GM18951 (cell line): Measurements from ENCODE around the gene CADPS.

Source experiments
- POLR2A ChIP-seq: IDR thresholded peaks from 4 replicates; pipeline ENCODE4 v1.6.1; 2011; ENCODE audit warnings: mild to moderate bottlenecking; ENCODE audit not compliant: insufficient read length, insufficient read depth; ENCODE audit errors: extremely low read depth
- in situ Hi-C: fragments of 300-500 bp; cut with MboI; formaldehyde crosslinking; loops from one replicate; pipeline ENCODE4 v1.12.0; 2022; ENCODE audit warnings: low sequenced_read_pairs, mixed read lengths, inconsistent platforms; ENCODE audit not compliant: unreplicated experiment

The CADPS gene

DNA sequence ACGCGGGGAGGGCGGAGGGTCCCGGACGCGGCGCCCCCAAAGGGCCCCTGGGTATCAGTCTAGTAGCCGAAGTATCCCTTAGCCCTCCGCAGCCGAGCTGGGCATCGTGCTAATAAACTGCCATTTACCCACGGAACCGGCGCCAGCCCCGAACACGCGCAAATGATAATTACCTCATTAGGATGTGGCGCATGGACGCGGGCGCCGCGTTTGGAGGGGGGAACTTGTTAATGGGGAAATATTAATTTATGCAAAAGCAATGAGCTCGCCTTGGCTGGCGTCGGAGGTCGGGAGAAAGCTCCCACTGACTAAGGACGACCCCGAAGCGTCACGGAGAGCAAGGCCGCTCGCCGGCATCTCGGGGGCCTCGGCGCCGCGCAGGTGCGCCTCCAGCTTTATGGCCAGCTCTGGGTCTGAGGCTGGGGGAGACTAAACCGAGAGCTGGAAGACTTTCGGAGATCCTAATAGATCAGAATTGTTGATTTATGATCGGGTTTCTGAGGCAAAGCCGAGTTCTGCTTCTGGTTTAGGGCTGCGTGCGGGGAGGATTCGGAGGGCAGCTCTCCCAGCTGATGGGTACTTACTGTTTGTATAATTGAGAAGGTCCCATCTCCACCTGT lies 501.4 kb downstream of the CADPS start:
- TF ChIP-seq POLR2A = no peak
- in situ Hi-C loops = no loop called here

DNA sequence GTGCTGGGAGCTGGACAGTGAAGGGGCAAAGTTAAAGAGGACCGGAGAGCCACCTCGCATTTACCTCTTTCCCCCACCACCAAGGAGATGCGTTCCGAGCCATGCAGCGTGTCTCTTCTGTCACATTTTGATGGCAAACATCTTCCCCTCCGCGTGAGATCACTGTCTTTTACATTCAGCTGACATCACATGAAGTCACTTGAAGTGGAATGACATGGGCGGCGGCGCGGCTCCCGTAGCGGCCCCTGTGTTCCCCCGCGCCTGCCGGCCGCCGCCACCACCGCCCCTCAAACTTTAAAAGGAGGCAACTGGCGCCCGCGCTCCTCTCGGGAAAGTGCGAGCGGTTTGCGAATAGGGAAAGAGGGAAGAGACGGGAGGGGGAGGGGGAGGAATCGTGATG lies 502.0 kb downstream of the CADPS start, which contains the start of gene FEZF2:
Gene FEZF2, minus strand, starts transcription at position 336 of the 400 bp plus-strand sequence. CDS start 682 bp downstream, outside the sequence.
- in situ Hi-C loops = no loop called here
- no peak for TF ChIP-seq POLR2A

DNA sequence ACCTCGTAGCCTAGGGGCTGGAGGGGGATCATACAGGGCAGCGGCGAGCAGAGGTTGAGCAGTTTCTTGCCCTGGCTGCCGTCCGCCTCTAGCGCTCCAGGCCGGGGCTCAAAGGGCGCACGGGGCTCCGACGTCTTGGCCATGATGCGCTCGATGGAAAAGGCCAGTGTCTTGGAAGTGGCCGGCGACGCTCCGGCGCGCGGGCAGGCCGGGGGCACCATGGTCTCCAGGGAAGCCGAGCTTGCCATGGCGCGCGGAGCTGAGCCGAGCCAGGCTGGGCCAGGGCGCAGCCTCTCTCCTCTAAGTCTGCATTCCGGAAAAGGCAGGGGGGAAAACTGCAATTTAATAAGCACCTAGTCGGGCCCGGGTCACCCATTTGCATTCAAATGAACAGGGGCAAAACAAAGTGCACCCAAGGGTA lies 502.6 kb downstream of the CADPS start:
- in situ Hi-C loops = no loop called here
- no peak for TF ChIP-seq POLR2A

DNA sequence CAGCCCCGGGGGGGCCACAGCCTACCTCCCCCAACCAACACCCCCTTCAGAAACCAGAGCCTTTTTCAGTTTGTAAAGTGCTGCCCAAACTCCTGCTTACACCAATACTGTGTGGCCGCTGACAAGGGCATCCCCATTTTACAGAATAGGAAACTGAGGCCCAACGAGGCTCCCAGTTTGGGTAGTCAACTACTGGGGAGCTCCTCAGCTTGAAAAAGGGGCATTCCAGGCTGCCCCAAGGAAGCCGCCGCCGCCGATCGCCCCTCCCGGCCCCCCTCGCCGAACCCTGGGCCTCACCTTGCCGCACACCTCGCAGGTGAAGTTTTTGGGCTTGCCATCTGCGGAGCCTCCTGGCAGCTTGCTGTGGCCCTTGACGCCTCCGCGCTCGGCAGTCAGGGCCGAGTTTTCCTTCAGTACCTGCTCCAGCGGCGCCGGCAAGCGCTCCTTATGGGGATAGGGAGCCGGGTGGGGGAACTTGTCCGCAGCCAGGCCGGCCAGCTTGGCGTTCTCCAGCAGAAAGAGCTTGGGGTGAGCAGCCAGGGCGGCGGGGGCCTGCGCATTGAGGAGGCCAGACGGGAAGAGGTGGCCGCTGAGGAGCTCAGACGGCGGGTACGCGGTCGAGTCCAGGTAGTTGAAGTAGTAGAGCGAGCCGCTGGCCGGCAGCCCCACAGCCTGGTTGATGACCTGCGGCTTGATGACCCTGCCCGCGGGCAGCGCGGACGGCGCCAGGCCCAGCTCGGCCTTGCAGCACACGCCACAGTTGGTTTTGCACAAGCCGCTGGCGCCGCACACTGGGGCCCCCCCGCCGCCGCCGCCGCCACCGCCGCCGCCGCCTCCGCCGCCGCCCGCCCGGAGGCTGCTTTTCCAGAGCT lies 503.3 kb downstream of the CADPS start:
- in situ Hi-C loops = no loop called here
- no peak for TF ChIP-seq POLR2A

DNA sequence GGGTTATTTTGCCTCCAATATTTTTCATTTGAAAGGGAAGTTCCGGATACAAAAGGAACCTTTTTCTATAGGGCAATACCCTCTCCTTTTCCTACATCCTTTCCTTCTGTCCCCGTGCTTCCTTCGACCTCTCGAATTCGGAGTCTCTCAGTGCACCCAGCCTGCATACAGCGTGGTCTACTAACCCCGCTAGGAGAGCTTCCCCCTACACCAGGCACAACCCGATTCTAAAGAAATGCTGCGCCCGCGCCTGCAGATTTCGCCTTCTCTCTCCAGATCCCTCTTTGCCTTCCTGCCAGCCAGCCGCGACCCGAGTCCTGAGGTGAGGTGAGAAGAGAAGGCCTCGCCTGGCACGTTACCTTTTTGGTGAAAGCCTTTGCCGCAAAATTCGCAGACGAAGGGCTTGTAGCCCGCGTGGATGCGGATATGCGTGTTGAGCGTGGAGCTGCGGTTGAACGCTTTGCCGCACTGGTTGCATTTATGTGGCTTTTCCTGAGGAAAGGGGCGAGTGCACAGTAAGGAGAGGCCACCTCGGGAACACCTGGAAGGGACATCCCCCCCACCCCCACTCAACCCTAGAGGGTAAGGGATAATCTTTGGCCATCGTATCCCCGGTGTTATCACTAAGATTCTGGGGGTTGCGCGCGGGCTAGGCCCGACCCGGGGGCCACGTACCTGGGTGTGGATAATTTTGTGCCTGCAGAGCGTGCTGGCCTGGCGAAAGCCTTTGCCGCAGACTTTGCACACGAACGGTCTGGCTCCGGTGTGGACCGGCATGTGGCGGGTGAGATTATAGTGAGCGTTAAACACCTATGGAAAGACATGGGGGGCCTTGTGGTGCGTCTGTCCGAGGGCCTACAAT lies 504.1 kb downstream of the CADPS start:
- no peak for TF ChIP-seq POLR2A
- in situ Hi-C loops = no loop called here

DNA sequence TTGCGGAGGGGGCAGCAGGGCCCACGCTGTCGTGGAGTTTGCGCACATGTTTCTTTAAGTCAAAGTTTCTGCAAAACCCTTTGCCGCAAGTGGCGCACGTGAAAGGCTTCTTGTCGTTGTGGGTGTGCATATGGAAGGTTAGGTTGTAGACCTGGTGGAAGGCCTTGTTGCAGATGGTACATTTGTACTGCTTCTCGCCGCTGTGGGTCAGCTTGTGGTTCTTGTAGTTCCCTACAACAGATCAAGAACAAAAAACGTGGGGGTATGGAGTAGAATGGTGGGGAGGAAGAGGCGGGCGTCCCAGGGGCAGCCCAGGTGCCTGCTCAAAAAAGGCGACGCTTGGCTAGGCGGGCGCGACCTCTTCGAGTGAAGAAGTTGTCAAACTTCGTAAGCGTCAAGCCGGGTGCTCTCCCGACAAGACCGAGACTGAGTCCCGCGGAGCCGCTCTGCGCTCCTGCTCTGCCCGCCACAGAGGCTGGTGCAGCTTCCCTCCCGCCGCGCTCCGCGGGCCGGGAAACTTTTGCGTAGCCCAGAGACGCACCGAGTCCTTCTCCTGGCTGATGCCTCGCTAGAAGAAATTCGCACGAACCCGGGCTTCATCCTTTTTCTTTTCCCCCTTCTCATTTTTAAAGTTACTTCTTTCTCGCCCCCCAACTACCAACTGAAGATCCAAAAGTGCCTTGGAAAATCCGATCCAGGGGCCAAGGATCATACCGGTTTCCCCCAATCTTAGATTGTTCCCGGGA lies 504.9 kb downstream of the CADPS start:
- no peak for TF ChIP-seq POLR2A
- in situ Hi-C loops = no loop called here

DNA sequence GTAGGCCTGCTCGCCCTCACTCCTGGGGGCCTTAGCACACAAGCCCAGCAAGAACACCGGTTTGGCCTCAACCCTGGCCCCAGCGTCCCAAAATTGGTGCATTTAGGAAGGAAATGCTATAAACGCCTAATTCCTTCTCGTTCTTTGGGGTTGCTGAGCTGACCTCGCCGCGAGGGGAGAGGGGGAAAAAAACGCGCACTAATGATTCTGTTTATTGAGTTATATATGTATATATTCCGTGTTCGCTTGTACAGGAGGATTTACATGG lies 505.8 kb downstream of the CADPS start:
- in situ Hi-C loops = no loop called here
- no peak for TF ChIP-seq POLR2A

DNA sequence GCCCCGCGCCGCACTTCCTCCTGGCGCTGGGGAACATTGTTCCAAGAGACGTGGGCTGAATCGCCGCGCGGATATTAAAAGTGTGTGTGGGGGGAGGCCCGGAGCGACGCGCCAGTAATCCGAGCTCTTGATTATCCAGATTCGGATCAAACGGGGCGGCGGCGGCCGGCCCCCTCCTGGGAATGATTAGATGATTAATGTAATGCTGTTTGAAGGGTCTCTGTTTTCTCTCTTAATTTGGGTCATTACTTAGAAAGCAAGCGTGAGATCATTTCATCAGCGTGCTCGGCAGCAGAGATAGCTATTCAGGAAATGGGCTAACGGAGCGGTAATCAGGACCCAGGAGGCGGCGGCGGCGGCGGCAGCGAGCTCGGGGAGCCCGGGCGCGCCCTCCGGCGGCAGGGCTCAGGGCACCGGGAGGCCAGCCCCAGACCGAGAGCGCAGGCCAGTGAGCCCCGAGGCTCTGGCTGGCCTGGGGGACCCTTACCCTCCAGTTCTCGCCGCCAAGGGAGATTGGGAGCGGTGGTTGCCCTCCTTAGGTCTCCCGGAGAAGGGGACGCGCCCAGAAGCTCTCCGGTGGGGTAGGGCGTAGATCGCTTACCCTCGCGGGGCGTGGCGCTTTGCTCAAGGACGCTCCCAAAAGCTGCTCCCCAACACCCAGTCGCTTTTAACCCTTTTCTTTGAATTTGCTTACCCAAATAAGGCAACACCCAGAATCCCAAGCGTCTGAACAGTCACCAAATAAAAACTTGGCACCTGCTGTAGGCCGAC lies 506.3 kb downstream of the CADPS start:
- in situ Hi-C loops = no loop called here
- TF ChIP-seq POLR2A = no peak

DNA sequence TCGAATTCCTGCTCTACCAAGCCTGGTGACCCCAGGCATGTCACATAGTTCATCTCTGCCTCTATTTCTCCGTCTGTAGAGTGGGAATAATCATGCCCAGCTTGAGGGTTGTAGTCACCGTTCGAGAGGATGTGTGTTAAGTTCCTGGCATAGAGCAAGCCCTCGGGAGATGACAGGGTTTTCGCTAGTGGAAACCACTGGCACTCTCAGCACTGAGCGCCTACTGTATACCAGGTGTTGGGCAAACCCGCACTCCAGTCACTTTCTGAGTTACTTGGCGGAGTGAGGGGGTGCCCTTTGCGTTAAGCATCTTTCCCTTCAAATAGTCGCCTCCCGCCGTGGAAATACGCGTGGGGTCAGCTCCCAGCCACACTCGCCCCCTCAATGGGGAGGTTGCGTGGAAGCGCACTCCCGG lies 506.9 kb downstream of the CADPS start:
- in situ Hi-C loops = no loop called here
- TF ChIP-seq POLR2A = no peak

DNA sequence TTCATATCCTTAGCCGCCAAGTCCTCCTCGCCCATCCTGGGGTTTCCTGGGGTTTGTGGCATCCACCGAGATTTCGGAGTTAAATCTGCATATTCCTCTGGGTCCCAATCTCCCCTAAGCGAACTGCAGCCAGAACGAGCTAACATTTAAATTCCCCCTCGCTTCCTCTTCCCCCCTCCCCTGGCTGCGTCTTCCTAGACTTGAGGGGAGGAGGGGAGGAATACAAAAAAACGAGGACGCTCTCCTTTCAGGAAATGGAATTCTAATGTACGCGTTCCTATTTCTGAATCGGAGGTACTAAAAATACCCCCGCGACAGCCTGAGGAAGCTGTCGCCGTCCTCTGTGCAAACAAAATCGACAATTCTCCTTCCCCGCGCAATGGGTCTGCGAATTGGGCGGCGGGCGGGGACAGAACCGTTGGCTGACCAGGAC lies 507.4 kb downstream of the CADPS start:
- in situ Hi-C loops = no loop called here
- TF ChIP-seq POLR2A = no peak

DNA sequence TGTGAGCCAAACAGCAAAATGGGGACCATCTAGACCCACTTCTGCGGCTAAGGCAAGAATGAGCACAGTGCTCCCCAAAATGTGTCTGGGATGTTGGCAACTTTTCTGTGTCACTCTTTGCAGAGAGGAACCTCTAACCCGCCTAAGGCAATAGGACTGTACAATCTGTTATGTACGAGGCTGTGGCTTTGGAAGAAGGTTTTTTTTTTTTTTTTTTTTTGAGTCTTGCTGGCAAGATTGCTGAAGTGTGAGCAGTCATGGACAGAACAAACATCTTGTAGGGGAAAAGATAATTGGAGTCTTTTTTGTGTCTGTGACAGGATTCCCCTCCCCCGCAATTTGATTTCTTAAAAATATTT lies 509.1 kb downstream of the CADPS start:
- no peak for TF ChIP-seq POLR2A
- in situ Hi-C loops = no loop called here
